OCI-LY1 (cell line): ENCODE results near the gene DGKD.

ENCODE experiments used
- H2AFZ ChIP-seq: fragments of 200-600 bp; sonication (generic), shearing (Covaris generic); 2 replicates; pipeline ENCODE4 v1.6.0; 2014; ENCODE audit warnings: antibody characterized with exemption, mild to moderate bottlenecking, low read length
- H3F3A ChIP-seq: fragments of 200-600 bp; sonication (generic), shearing (Covaris generic); 2 replicates; pipeline ENCODE4 v1.6.0; 2014; ENCODE audit warnings: mild to moderate bottlenecking, antibody characterized with exemption, low read length, moderate library complexity; ENCODE audit not compliant: insufficient read depth
- H3K27ac ChIP-seq: fragments of 200-600 bp; sonication (generic); 2 replicates; pipeline ENCODE4 v1.5.1; 2014; ENCODE audit warnings: low read length, mixed run types, mild to moderate bottlenecking, low read depth; ENCODE audit not compliant: poor library complexity, severe bottlenecking
- H3K27me3 ChIP-seq: fragments of 200-600 bp; sonication (generic); 2 replicates; pipeline ENCODE4 v1.6.0; 2014; ENCODE audit warnings: antibody characterized with exemption, mild to moderate bottlenecking, low read length, moderate library complexity; ENCODE audit not compliant: insufficient read depth
- H3K36me3 ChIP-seq: fragments of 200-600 bp; sonication (generic); 2 replicates; pipeline ENCODE4 v1.6.1; 2014; ENCODE audit warnings: mild to moderate bottlenecking, antibody characterized with exemption, low read length, moderate library complexity, mixed read lengths; ENCODE audit not compliant: insufficient read depth
- H3K4me1 ChIP-seq: fragments of 200-600 bp; sonication (generic); 2 replicates; pipeline ENCODE4 v1.5.1; 2014; ENCODE audit warnings: mild to moderate bottlenecking, low read length, moderate library complexity; ENCODE audit not compliant: insufficient read depth, severe bottlenecking
- H3K4me2 ChIP-seq: fragments of 200-600 bp; sonication (generic), shearing (Covaris generic); 2 replicates; pipeline ENCODE4 v1.6.1; 2014; ENCODE audit warnings: low read length
- H3K4me3 ChIP-seq: fragments of 200-600 bp; sonication (generic); 2 replicates; pipeline ENCODE4 v1.5.1; 2014; ENCODE audit warnings: low read length, low read depth, mild to moderate bottlenecking, mixed read lengths; ENCODE audit not compliant: poor library complexity, severe bottlenecking
- H3K79me2 ChIP-seq: fragments of 200-600 bp; shearing (Covaris generic); 2 replicates; pipeline ENCODE4 v1.6.1; 2016; ENCODE audit warnings: mixed run types, low read length, mixed read lengths; ENCODE audit not compliant: insufficient read depth
- H3K9ac ChIP-seq: fragments of 200-600 bp; sonication (generic), shearing (Covaris generic); 2 replicates; pipeline ENCODE4 v1.6.1; 2014; ENCODE audit warnings: mild to moderate bottlenecking, low read length, mixed read lengths
- H3K9me2 ChIP-seq: fragments of 200-600 bp; sonication (generic), shearing (Covaris generic); 2 replicates; pipeline ENCODE4 v1.6.1; 2014; ENCODE audit warnings: low read depth, mild to moderate bottlenecking, low read length, mixed read lengths
- H3K9me3 ChIP-seq: fragments of 200-600 bp; shearing (Covaris generic); 2 replicates; pipeline ENCODE4 v1.6.1; 2014; ENCODE audit warnings: low read length, mixed read lengths
- H4K20me1 ChIP-seq: fragments of 200-600 bp; sonication (generic), shearing (Covaris generic); 2 replicates; pipeline ENCODE4 v1.6.0; 2016; ENCODE audit warnings: mild to moderate bottlenecking, low read length; ENCODE audit not compliant: insufficient read depth
- EZH2 ChIP-seq: fragments of 200-600 bp; sonication (generic), shearing (Covaris generic); IDR thresholded peaks from 2 replicates; pipeline ENCODE4 v1.8.0; 2017; ENCODE audit warnings: borderline replicate concordance, mixed run types, mild to moderate bottlenecking, antibody characterized with exemption, low read length, moderate library complexity, mixed read lengths
- TF ChIP-seq, protein P1 (sequence below): fragments of 200-600 bp; sonication (generic), shearing (Covaris generic); IDR thresholded peaks from 2 replicates; pipeline ENCODE4 v1.5.1; 2017; ENCODE audit warnings: mild to moderate bottlenecking, antibody characterized with exemption, low read length, moderate library complexity, mixed read lengths

DGKD gene

DNA sequence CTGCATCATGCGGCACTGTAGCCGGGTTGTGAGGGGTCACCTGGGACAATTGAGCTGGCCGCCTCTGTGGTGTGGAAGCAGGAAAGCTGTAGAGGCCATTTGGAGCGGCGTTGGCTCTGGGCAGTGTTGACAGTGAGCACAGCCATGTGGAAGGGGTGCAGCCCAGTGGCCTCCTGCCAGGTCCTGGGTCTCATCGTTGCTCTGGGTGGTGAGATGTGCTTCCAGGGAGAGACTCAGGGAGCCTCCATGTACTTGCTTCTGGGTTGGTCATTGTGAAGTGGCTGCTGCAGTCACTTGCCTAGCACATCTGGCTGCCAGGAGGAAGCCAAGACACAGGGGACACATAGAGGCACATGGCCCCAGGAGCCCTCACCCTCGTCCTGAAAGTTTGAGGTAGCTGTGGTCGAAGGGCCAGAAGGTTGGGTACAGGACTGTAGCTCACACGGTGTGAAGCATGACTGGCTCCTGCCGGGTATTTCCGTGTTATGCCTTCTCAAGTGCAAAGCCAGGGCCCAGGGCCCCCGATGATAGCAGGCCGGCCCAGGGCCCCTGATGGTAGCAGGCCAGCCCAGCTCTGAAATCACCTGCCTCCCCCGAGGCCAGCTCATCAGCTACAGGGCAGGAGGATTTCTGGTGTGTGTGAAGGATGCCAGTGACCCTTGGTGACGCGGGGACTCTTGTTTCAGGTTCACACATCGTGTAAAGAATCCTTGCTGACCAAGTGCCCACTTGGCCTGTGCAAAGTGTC lies 82.6 kb downstream of the DGKD start:
- Histone ChIP-seq H3K9ac (no peak overlapping the region), H3K27me3 (no peaks in the 10 kb centered on the region), H3K4me3 (no peak overlapping the region), H3K4me2 (no peak overlapping the region), H3K4me1 (no peaks in the 10 kb centered on the region), H3K9me2 (no peaks in the 10 kb centered on the region), H3K9me3 (no peaks in the 10 kb centered on the region), H3K27ac (no peak overlapping the region), H3K36me3 (no peaks in the 10 kb centered on the region; the same call in 1 of the 2 replicates), H4K20me1 (no peaks in the 10 kb centered on the region), H3K79me2 (no peaks in the 10 kb centered on the region), H3F3A (no peaks in the 10 kb centered on the region), H2AFZ (no peak overlapping the region)
- TF ChIP-seq, protein P1, sequence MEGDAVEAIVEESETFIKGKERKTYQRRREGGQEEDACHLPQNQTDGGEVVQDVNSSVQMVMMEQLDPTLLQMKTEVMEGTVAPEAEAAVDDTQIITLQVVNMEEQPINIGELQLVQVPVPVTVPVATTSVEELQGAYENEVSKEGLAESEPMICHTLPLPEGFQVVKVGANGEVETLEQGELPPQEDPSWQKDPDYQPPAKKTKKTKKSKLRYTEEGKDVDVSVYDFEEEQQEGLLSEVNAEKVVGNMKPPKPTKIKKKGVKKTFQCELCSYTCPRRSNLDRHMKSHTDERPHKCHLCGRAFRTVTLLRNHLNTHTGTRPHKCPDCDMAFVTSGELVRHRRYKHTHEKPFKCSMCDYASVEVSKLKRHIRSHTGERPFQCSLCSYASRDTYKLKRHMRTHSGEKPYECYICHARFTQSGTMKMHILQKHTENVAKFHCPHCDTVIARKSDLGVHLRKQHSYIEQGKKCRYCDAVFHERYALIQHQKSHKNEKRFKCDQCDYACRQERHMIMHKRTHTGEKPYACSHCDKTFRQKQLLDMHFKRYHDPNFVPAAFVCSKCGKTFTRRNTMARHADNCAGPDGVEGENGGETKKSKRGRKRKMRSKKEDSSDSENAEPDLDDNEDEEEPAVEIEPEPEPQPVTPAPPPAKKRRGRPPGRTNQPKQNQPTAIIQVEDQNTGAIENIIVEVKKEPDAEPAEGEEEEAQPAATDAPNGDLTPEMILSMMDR, result no peak
- no peak for TF ChIP-seq EZH2

DNA sequence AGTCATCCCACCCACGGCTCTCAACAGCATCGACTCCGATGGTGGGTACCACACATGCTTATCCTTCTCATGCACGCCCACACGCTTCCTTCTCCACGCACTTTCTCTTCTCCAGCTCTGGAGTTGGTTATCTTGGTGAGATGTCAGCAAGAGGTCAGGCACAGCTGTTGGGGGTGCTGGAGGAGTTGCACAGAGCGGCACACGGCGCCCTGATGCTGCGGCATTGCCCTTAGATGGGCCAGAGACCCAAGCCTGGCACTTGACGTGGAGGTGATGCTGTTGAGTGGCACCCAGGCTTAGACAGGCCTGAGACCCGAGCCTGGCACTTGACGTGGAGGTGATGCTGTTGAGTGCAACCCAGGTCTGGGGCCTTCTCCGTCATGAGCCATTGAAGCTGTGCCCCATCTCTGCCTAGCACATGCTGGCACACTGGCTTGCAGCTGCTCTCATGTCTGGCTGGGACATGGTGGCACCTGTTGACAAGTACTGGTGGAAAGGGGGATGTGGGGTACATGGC lies 83.2 kb downstream of the DGKD start:
- no peaks in the 10 kb centered on the region for H3K9me2 ChIP-seq
- TF ChIP-seq, protein P1, result no peak
- TF ChIP-seq EZH2, result no peak
- H3K4me3 ChIP-seq, result no peak overlapping the region
- H3K9me3 ChIP-seq, result no peaks in the 10 kb centered on the region
- H3F3A ChIP-seq, result no peaks in the 10 kb centered on the region
- H3K27ac ChIP-seq, result no peak overlapping the region
- no peaks in the 10 kb centered on the region for H4K20me1 ChIP-seq
- no peaks in the 10 kb centered on the region for H3K27me3 ChIP-seq
- H3K4me1 ChIP-seq, result no peaks in the 10 kb centered on the region
- no peak overlapping the region for H2AFZ ChIP-seq
- H3K9ac ChIP-seq, result no peak overlapping the region
- no peaks in the 10 kb centered on the region; the same call in 1 of the 2 replicates for H3K36me3 ChIP-seq
- no peak overlapping the region for H3K4me2 ChIP-seq
- no peaks in the 10 kb centered on the region for H3K79me2 ChIP-seq

DNA sequence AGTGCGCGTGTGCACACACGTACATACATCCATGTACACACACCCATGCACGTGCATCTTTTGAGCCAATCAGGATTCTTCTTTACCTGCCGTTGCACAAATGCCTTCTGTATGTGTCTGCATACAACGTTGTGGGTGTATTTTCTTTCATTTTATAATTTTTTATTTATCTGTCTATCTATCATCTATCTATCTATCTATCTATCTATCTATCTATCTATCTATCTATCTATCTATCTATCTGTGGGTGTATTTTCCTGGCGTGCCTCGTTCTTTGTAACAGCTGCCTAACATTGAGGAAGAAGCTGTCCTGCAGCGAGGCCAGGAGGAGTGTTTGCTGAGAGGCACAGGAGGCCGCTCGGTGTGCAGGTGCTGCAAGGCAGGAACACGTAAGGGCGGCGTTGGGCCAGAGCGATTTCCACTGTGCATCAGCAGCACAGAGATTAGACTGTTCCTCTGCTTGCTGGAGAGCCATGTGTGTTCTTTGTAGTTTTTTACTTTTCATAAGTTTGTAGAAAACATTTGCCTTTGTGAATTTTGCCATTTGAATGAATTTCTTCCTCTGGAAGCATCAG lies 84.4 kb downstream of the DGKD start:
- Histone ChIP-seq H2AFZ (no peak overlapping the region), H3K4me1 (no peaks in the 10 kb centered on the region), H3K27ac (no peak overlapping the region), H3K79me2 (no peaks in the 10 kb centered on the region), H4K20me1 (no peaks in the 10 kb centered on the region), H3F3A (no peaks in the 10 kb centered on the region), H3K36me3 (no peaks in the 10 kb centered on the region; the same call in 1 of the 2 replicates), H3K9me2 (no peaks in the 10 kb centered on the region), H3K9me3 (no peaks in the 10 kb centered on the region), H3K9ac (no peak overlapping the region), H3K4me2 (no peak overlapping the region), H3K27me3 (no peaks in the 10 kb centered on the region), H3K4me3 (no peak overlapping the region)
- TF ChIP-seq, protein P1, result no peak
- no peak for TF ChIP-seq EZH2
